Prostate gland (tissue), 2 donors: Measurements from ENCODE around the gene ZSCAN21. TPM values are rescaled to one million over a fixed set of nuclear protein-coding genes. Genes with fewer than 3 reads are reported as not detected.
A peak's percentile ranks its signal among the peaks of the same experiment; 100 is the strongest.

Experiments
- DNase-seq: peaks from one replicate; pipeline ENCODE4 v3.0.0-alpha.2; 2019; ENCODE audit warnings: low spot score
- H3K27ac ChIP-seq, 2 donors: fragments of 200-600 bp; sonication (generic); 2 replicates each; pipeline ENCODE4 v1.5.1; 2017 to 2019
- H3K27me3 ChIP-seq: fragments of 200-600 bp; sonication (generic); replicated peaks from 2 replicates; pipeline ENCODE4 v1.5.1; 2019; ENCODE audit not compliant: insufficient read depth
- H3K36me3 ChIP-seq, 2 donors: fragments of 200-600 bp; sonication (generic); 1 replicate in 1 of 2; 2 replicates in 1 of 2; pipeline versions ENCODE4 v1.5.1 to v1.8.1; 2017 to 2019
- H3K4me1 ChIP-seq: fragments of 200-600 bp; sonication (generic); replicated peaks from 2 replicates; pipeline ENCODE4 v1.5.1; 2019
- H3K4me3 ChIP-seq, 2 donors: fragments of 200-600 bp; sonication (generic); 2 replicates each; pipeline ENCODE4 v1.5.1; 2017 to 2019
- H3K9me3 ChIP-seq: fragments of 200-600 bp; sonication (generic); 2 replicates; pipeline ENCODE4 v1.5.1; 2017
- CTCF ChIP-seq, 4 experiments: fragments of 200-600 bp in 2 of 4; fragments of 450-650 bp in 2 of 4; sonication (generic) in 2 of 4; IDR thresholded peaks; 1 replicate in 3 of 4; 2 replicates in 1 of 4; pipeline ENCODE4 v1.5.1; 2016 to 2019; ENCODE audit warnings: antibody characterized with exemption in 4 of 4, mild to moderate bottlenecking in 2 of 4, moderate library complexity in 2 of 4
- POLR2A ChIP-seq: fragments of 450-650 bp; IDR thresholded peaks from one replicate; pipeline ENCODE4 v1.6.1; 2016; ENCODE audit warnings: antibody characterized with exemption, mild to moderate bottlenecking
- POLR2AphosphoS5 ChIP-seq: sonication (generic); formaldehyde crosslinking; IDR thresholded peaks from one replicate; pipeline ENCODE4 v1.6.1; 2017; ENCODE audit warnings: antibody characterized with exemption
- WGBS: methylation state at CpG from one replicate; pipeline ENCODE4 v1.1.5; 2018; 5-methylcytosine and 5-hydroxymethylcytosine counted together
- intact Hi-C: fragments of 100-400 bp; cut with DNase I; formaldehyde crosslinking; loops from one replicate; pipeline ENCODE4 v1.14.2; 2022
- total RNA-seq, 2 donors: library from RNA; depleted of rRNA; stranded (reverse); fragments of >200 nt; gene quantifications; one replicate each; pipeline ENCODE4 v1.1.0, GENCODE V29; 2016

The ZSCAN21 gene
- total RNA-seq, 2 donors from 2014 or later: 24.6 to 38.0 TPM

- DNase-seq: no peak
- Histone ChIP-seq H3K9me3 (no peaks in the 10 kb centered on the region), H3K27ac (peak overlapping the region; percentile 99 to 100), H3K4me1 (peaks cover 26% of the 10 kb centered on the region), H3K36me3 (peaks cover 6 to 8% of the 10 kb centered on the region in 2 donors), H3K27me3 (no peaks in the 10 kb centered on the region), H3K4me3 (no peak overlapping the region)
- WGBS: 92% methylated on average over 3 of the region's 3 CpGs
- no peak for TF ChIP-seq POLR2AphosphoS5
- no peak for TF ChIP-seq CTCF (IDR thresholded peaks at IDR 0.05)
- no peak for TF ChIP-seq POLR2A
- intact Hi-C loops: no loop called here
These were observed 28.3 kb upstream of the ZSCAN21 start for GRCh38 chr7:100021297-100021696.

GRCh38 chr7:100022621-100023020 lies 27.0 kb upstream of the ZSCAN21 start:
- Histone ChIP-seq H3K27ac (peak overlapping the region; percentile 99 to 100), H3K4me1 (peaks cover 26% of the 10 kb centered on the region), H3K4me3 (no peak overlapping the region), H3K9me3 (no peaks in the 10 kb centered on the region), H3K36me3 (peaks cover 6 to 8% of the 10 kb centered on the region in 2 donors), H3K27me3 (no peaks in the 10 kb centered on the region)
- intact Hi-C loops: no loop called here
- TF ChIP-seq CTCF (IDR thresholded peaks at IDR 0.05) (peak in 1 of 4 experiments; percentile 16), POLR2A (no peak), POLR2AphosphoS5 (peak; percentile 95)
- WGBS: 34% methylated on average over 5 of the region's 5 CpGs
- DNase-seq: peak; percentile 96

GRCh38 chr7:100023526-100023925 lies 26.0 kb upstream of the ZSCAN21 start:
- no peak overlapping the region for H3K4me3 ChIP-seq
- peaks cover 20% of the 10 kb centered on the region for H3K4me1 ChIP-seq
- peaks cover 6 to 8% of the 10 kb centered on the region in 2 donors for H3K36me3 ChIP-seq
- TF ChIP-seq POLR2A: no peak
- TF ChIP-seq POLR2AphosphoS5: peak; percentile 52
- no peak for TF ChIP-seq CTCF (IDR thresholded peaks at IDR 0.05)
- H3K27ac ChIP-seq: peak overlapping the region; percentile 99 to 100
- WGBS: 77% methylated on average over 12 of the region's 12 CpGs
- H3K9me3 ChIP-seq: no peaks in the 10 kb centered on the region
- H3K27me3 ChIP-seq: no peaks in the 10 kb centered on the region
- intact Hi-C loops: no loop called here
- DNase-seq: peak; percentile 59

- Histone ChIP-seq H3K27me3 (no peaks in the 10 kb centered on the region), H3K27ac (peak overlapping the region; percentile 99 to 100), H3K4me1 (peaks cover 16% of the 10 kb centered on the region), H3K9me3 (no peaks in the 10 kb centered on the region), H3K4me3 (no peak overlapping the region), H3K36me3 (peaks cover 6 to 8% of the 10 kb centered on the region in 2 donors)
- 89% methylated on average over 12 of the region's 12 CpGs for WGBS
- no peak for DNase-seq
- intact Hi-C loops: no loop called here
- TF ChIP-seq CTCF (IDR thresholded peaks at IDR 0.05) (no peak), POLR2AphosphoS5 (no peak), POLR2A (no peak)
These were observed 25.5 kb upstream of the ZSCAN21 start for GRCh38 chr7:100024020-100024619.

- Histone ChIP-seq H3K36me3 (peaks cover 20 to 28% of the 10 kb centered on the region in 2 donors), H3K27ac (no peak overlapping the region), H3K9me3 (no peaks in the 10 kb centered on the region), H3K4me1 (peaks cover 7% of the 10 kb centered on the region), H3K4me3 (no peak overlapping the region), H3K27me3 (no peaks in the 10 kb centered on the region)
- DNase-seq: no peak
- intact Hi-C loops: no loop called here
- TF ChIP-seq POLR2A (no peak), CTCF (IDR thresholded peaks at IDR 0.05) (no peak), POLR2AphosphoS5 (no peak)
- WGBS: 92% methylated on average over 11 of the region's 11 CpGs
These were observed 22.4 kb upstream of the ZSCAN21 start for GRCh38 chr7:100027197-100027596.
